Transverse colon (tissue), 4 donors: Measurements from ENCODE around the gene GFRA1. TPM values are rescaled to one million over a fixed set of nuclear protein-coding genes. Genes with fewer than 3 reads are reported as not detected.

Source experiments
- DNase-seq: peaks from one replicate; pipeline ENCODE4 v3.0.0-alpha.2; 2019
- H3K27ac ChIP-seq, 4 donors: fragments of 200-600 bp; sonication (generic); 2 replicates each; pipeline ENCODE4 v1.5.1; 2016 to 2018; ENCODE audit warnings: inconsistent platforms in 4 of 4
- H3K27me3 ChIP-seq: fragments of 200-600 bp; sonication (generic); 2 replicates; pipeline ENCODE4 v1.5.1; 2017; ENCODE audit warnings: inconsistent platforms
- H3K36me3 ChIP-seq, 4 donors: fragments of 200-600 bp; sonication (generic); 2 replicates each; pipeline ENCODE4 v1.5.1; 2017 to 2019; ENCODE audit warnings: inconsistent platforms in 4 of 4
- H3K4me1 ChIP-seq, 4 donors: fragments of 200-600 bp; sonication (generic); 2 replicates each; pipeline ENCODE4 v1.5.1; 2017 to 2020; ENCODE audit warnings: inconsistent platforms in 4 of 4
- H3K4me3 ChIP-seq, 4 donors: fragments of 200-600 bp; sonication (generic); 1 replicate in 1 of 4; 2 replicates in 3 of 4; pipeline versions ENCODE4 v1.5.1 to v1.6.1; 2017 to 2019; ENCODE audit warnings: inconsistent platforms in 4 of 4
- H3K9me3 ChIP-seq, 2 donors: fragments of 200-600 bp; sonication (generic); 2 replicates each; pipeline ENCODE4 v1.5.1; 2017 to 2019; ENCODE audit warnings: inconsistent platforms in 2 of 2
- CTCF ChIP-seq, 5 experiments: fragments of 200-600 bp in 3 of 5; fragments of 450-650 bp in 2 of 5; sonication (generic) in 3 of 5; IDR thresholded peaks; 1 replicate in 2 of 5; 2 replicates in 3 of 5; pipeline ENCODE4 v1.5.1; 2016 to 2017; ENCODE audit warnings: antibody characterized with exemption in 5 of 5, inconsistent platforms in 3 of 5, mild to moderate bottlenecking in 2 of 5, moderate library complexity in 1 of 5
- EP300 ChIP-seq: sonication (generic); formaldehyde crosslinking; IDR thresholded peaks from one replicate; pipeline ENCODE4 v1.6.1; 2017; ENCODE audit warnings: antibody characterized with exemption, low read depth
- POLR2A ChIP-seq: fragments of 450-650 bp; IDR thresholded peaks from one replicate; pipeline ENCODE4 v1.6.1; 2016; ENCODE audit warnings: antibody characterized with exemption, mild to moderate bottlenecking, moderate library complexity
- POLR2AphosphoS5 ChIP-seq, 3 donors: sonication (generic); formaldehyde crosslinking; IDR thresholded peaks; one replicate each; pipeline ENCODE4 v1.6.1; 2016; ENCODE audit warnings: antibody characterized with exemption in 3 of 3
- WGBS, 2 donors: methylation state at CpG; one replicate each; pipeline ENCODE4 v1.1.5; 2018; ENCODE audit warnings: low coverage in 1 of 2; 5-methylcytosine and 5-hydroxymethylcytosine counted together
- in situ Hi-C, 4 donors: fragments of 200-750 bp; cut with MboI; loops; one replicate each; pipeline versions ENCODE4 v1.15.0 to v1.15.1; 2017; ENCODE audit warnings: low sequenced_read_pairs in 3 of 4, low pct_ligation_motif_present in 1 of 4, low pct_unique_long_range_greater_than_20kb in 1 of 4
- intact Hi-C: fragments of 100-400 bp; cut with DNase I; formaldehyde crosslinking; loops from one replicate; pipeline ENCODE4 v1.15.1; 2023; ENCODE audit warnings: low total_unique reads
- total RNA-seq, 4 donors: library from RNA; depleted of rRNA; stranded (reverse); fragments of >200 nt; gene quantifications; one replicate each; pipeline ENCODE4 v1.1.0, GENCODE V29; 2016

The GFRA1 gene
- total RNA-seq, 4 donors from 2014 or later = 12.0 to 32.8 (median 17.3) TPM

- H3K9me3 ChIP-seq = no peaks in the 10 kb centered on the region
- no peaks in the 10 kb centered on the region for H3K27me3 ChIP-seq
- in situ Hi-C loops = no loop called here
- no peak overlapping the region for H3K27ac ChIP-seq
- 75% methylated on average over 2 to 6 of the region's 6 CpGs for WGBS, 2 donors
- H3K36me3 ChIP-seq = no peaks in the 10 kb centered on the region
- no peaks in the 10 kb centered on the region for H3K4me1 ChIP-seq
- intact Hi-C loops = no loop called here
- no peak overlapping the region for H3K4me3 ChIP-seq
- TF ChIP-seq POLR2AphosphoS5 (IDR thresholded peaks at IDR 0.05) (no peak), EP300 (no peak), CTCF (IDR thresholded peaks at IDR 0.05) (no peak), POLR2A (no peak)
- no peak for DNase-seq
Measured at GRCh38 chr10:116186273-116186672, 86.7 kb downstream of the GFRA1 start.

GRCh38 chr10:116185199-116185867 is 87.7 kb downstream of the GFRA1 start:
- no peak overlapping the region for H3K27ac ChIP-seq
- intact Hi-C loops = no loop called here
- H3K36me3 ChIP-seq = no peaks in the 10 kb centered on the region
- no peaks in the 10 kb centered on the region for H3K27me3 ChIP-seq
- H3K9me3 ChIP-seq = no peaks in the 10 kb centered on the region
- WGBS, 2 donors = 42 to 66% methylated on average over 4 to 7 of the region's 7 CpGs
- no peak for DNase-seq
- in situ Hi-C loops = no loop called here
- no peaks in the 10 kb centered on the region for H3K4me1 ChIP-seq
- TF ChIP-seq POLR2A = no peak
- TF ChIP-seq POLR2AphosphoS5 (IDR thresholded peaks at IDR 0.05) = no peak
- no peak for TF ChIP-seq CTCF (IDR thresholded peaks at IDR 0.05)
- no peak for TF ChIP-seq EP300
- H3K4me3 ChIP-seq = no peak overlapping the region

- no peaks in the 10 kb centered on the region for H3K4me1 ChIP-seq
- no peaks in the 10 kb centered on the region for H3K9me3 ChIP-seq
- WGBS, 2 donors = 87% methylated on average over 3 of the region's 3 CpGs; no CpG with 5 or more reads in 1 of the 2 donors
- no peak overlapping the region for H3K4me3 ChIP-seq
- no peaks in the 10 kb centered on the region for H3K36me3 ChIP-seq
- no peak for TF ChIP-seq CTCF (IDR thresholded peaks at IDR 0.05)
- TF ChIP-seq POLR2A = no peak
- no peak for TF ChIP-seq POLR2AphosphoS5 (IDR thresholded peaks at IDR 0.05)
- no peak for TF ChIP-seq EP300
- DNase-seq = no peak
- intact Hi-C loops (no loop called here), in situ Hi-C loops (no loop called here)
- H3K27me3 ChIP-seq = no peaks in the 10 kb centered on the region
- no peak overlapping the region for H3K27ac ChIP-seq
Measured at GRCh38 chr10:116184512-116184794, 88.6 kb downstream of the GFRA1 start.

- Histone ChIP-seq H3K4me3 (no peak overlapping the region), H3K27ac (no peak overlapping the region), H3K4me1 (no peaks in the 10 kb centered on the region), H3K36me3 (no peaks in the 10 kb centered on the region), H3K9me3 (no peaks in the 10 kb centered on the region), H3K27me3 (no peaks in the 10 kb centered on the region)
- TF ChIP-seq POLR2AphosphoS5 (IDR thresholded peaks at IDR 0.05) (no peak), POLR2A (no peak)
- WGBS, 2 donors = 52% methylated on average over 5 of the region's 5 CpGs; no CpG with 5 or more reads in 1 of the 2 donors
- DNase-seq = no peak
- in situ Hi-C loops (no loop called here), intact Hi-C loops (no loop called here)
Measured at GRCh38 chr10:116183733-116184511, 89.1 kb downstream of the GFRA1 start.
